ENCODE measurements around the gene C20orf144. TPM values are rescaled to one million over a fixed set of nuclear protein-coding genes. Genes with fewer than 3 reads are reported as not detected.
A peak's percentile ranks its signal among the peaks of the same experiment; 100 is the strongest.

The C20orf144 gene
- total RNA-seq, 4 donors from 2014 or later: not detected

DNA sequence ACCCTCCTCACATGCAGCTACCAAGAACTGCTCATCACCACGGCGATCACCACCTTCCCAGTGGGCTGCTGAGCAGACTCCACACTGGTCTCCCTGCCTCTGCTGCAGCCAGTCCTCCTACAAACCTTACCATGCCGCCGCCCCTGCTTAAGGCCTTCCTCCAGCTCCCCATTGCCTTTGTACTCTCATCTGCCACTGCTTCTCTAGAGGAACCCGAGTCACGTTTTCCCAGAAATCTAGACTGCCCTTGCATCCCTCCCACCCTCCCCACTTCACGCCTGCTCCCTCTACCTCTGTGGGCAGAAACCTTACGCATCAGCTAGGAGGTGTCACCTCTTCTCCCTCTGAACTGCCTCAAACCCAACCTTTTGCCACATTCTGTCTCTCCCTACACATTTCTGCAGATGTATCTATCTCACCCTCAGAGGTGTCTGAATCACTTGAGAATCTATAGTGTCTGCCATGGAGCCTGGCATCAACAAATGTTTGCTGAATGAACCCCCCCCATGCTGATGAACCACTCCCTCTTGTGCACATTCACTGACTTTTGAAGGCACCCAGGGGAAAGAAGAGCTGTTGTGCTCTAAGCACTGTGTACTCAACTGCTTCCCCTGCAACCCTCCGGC is 19.7 kb downstream of the C20orf144 start:
- intact Hi-C loops (cut with DNase I; ENCODE audit: low total_unique reads): no loop called here
- no peak for DNase-seq (ENCODE audit: low spot score in 2 of 2)
- no peak overlapping the region for H3K4me3 ChIP-seq (ENCODE audit: low read depth, poor library complexity, severe bottlenecking)
- TF ChIP-seq, protein P1, sequence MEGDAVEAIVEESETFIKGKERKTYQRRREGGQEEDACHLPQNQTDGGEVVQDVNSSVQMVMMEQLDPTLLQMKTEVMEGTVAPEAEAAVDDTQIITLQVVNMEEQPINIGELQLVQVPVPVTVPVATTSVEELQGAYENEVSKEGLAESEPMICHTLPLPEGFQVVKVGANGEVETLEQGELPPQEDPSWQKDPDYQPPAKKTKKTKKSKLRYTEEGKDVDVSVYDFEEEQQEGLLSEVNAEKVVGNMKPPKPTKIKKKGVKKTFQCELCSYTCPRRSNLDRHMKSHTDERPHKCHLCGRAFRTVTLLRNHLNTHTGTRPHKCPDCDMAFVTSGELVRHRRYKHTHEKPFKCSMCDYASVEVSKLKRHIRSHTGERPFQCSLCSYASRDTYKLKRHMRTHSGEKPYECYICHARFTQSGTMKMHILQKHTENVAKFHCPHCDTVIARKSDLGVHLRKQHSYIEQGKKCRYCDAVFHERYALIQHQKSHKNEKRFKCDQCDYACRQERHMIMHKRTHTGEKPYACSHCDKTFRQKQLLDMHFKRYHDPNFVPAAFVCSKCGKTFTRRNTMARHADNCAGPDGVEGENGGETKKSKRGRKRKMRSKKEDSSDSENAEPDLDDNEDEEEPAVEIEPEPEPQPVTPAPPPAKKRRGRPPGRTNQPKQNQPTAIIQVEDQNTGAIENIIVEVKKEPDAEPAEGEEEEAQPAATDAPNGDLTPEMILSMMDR (IDR thresholded peaks at IDR 0.05): no peak
- TF ChIP-seq POLR2A (IDR thresholded peaks at IDR 0.05): no peak
- WGBS, 2 donors: 82 to 83% methylated on average over 9 of the region's 9 CpGs

DNA sequence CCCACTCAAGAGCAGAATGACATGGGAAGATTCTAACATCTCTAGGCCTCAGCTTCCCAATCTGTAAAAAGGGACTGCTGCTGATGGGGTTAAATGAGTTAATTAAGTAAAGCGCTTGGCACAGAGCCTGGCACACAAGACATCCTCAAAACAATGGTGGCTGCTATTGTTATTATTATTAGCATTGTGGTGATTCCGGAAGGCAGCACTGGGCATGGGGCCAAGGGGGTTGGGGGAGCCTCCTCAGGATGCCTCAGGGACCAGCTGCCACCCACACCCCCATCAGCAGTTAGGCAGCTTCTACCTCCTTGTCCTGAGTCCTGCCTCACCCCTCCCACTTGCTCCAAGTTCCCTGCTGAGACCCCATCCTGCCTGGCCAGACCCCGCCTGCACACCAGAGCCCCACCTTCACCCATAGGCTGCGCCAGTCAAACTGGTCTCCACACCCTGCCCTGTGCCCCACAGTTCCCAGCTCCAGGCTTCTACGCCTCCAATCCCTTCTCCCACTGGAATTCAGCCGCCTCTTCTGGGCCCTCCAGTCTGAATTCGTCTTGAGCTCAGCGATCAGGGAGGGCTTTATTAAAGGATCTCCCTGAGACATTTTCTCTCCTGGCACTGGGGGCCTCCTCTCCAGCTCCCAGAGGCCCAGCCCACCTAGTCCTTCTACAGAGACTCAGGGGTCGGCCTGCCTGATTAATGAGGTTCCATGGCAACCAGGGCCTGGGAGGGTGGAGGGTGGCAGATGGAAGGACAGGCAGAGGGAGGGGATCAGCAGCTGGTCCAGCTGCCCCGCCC is 22.6 kb downstream of the C20orf144 start:
- 28 to 30% methylated on average over 9 to 10 of the region's 10 CpGs for WGBS, 2 donors
- DNase-seq (ENCODE audit: low spot score in 2 of 2): peak in 1 of 2 donors; percentile 86
- intact Hi-C loops (cut with DNase I; ENCODE audit: low total_unique reads): no loop called here
- H3K4me3 ChIP-seq (ENCODE audit: low read depth, poor library complexity, severe bottlenecking): no peak overlapping the region
- no peak for TF ChIP-seq POLR2A (IDR thresholded peaks at IDR 0.05)
- TF ChIP-seq, protein P1 (IDR thresholded peaks at IDR 0.05): no peak

DNA sequence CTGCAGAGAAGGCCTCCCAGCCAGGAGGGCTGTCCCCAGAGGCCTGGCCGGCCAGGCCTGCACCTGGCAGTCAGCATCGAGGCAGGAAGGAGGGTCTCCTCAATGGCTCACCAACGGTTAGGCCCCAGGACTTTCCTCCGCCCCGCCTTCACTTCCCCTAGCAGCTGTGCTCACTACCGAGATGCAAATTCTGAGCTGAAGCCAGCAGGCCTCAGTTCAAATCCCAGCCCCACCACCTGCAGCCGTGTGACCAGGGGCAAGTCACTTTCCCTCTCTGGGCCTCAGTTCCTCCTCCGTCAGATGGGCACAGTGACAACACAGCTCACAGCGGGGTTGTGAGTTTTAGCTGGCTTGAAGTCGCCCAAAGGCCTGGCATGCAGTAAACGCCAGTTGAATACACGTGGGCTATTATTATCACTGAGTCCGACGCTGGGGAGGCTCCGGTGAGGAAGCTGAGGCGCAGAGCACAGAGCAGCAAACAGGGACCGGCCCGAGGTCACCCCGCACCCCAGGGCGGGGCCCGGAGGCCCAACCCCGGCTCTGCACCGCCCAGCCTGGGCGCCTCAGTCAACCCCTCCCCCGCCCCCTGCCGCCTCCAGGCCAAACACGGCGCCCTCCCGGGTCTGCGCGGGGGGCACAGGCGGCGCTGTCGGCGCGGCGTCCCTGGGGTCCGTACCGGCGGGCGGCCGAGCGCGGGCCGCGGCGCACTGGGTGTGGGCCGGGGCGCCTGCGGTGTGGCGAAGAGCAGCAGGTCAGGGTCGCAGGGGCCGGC is 23.4 kb downstream of the C20orf144 start:
- intact Hi-C loops (cut with DNase I; ENCODE audit: low total_unique reads): no loop called here
- 1% methylated on average over 11 to 20 of the region's 53 CpGs for WGBS, 2 donors
- no peak overlapping the region for H3K4me3 ChIP-seq (ENCODE audit: low read depth, poor library complexity, severe bottlenecking)
- TF ChIP-seq POLR2A (IDR thresholded peaks at IDR 0.05): no peak
- TF ChIP-seq, protein P1 (IDR thresholded peaks at IDR 0.05): no peak
- peak in 1 of 2 donors; percentile 84 for DNase-seq (ENCODE audit: low spot score in 2 of 2)

DNA sequence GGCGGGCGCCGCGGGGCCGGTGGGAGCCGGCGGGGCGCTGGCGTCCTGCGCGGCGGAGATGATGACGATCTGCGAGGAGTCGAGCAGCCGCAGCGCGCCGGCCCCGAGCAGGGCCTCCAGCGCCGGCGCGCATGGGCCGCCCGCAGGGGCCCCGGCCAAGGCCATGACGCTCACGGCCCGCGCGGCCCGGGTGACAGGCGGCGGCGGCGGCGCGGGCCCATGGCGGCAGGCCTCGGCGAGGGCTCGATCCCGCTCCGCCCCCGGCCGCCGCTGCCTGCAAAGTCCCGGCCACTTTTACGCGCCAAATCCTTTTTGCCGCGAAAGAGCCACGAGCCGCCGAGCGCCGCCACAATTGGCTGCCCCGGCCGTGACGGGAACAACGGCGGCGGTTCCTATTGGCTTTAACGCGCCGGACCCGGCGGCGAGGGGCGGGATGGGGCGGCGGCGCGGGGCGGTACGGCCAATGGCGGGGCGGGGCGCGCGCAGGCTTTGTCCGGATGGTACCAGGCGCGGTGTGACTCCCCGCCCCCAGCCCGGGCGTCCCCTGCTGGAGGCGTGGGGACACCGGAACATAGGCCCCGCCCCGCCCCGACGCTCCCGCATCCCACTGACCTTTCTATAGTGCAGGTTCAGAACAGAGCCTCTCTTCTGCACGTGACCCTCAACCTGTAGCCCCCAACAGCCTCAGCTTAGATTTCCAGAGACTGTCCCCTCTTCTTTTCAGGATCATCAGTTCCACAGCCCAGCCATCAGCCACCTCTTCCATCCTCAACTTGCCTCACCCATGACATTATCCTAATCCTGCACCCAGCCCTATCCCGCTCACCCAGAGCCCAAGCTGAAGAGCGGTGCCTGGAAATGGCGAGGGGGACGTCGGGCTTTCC is 24.2 kb downstream of the C20orf144 start, which contains the start of gene E2F1:
TSS of gene E2F1 (minus strand) at position 286 of the 884 bp plus-strand sequence. CDS start at position 165, 121 bp downstream.
- intact Hi-C loops (cut with DNase I; ENCODE audit: low total_unique reads): no loop called here
- WGBS, 2 donors: 5 to 10% methylated on average over 24 to 25 of the region's 101 CpGs
- peak; percentile 93 to 99 for DNase-seq (ENCODE audit: low spot score in 2 of 2)
- no peak for TF ChIP-seq POLR2A (IDR thresholded peaks at IDR 0.05)
- TF ChIP-seq, protein P1 (IDR thresholded peaks at IDR 0.05): no peak
- H3K4me3 ChIP-seq (ENCODE audit: low read depth, poor library complexity, severe bottlenecking): no peak within 1 kb of the TSS

DNA sequence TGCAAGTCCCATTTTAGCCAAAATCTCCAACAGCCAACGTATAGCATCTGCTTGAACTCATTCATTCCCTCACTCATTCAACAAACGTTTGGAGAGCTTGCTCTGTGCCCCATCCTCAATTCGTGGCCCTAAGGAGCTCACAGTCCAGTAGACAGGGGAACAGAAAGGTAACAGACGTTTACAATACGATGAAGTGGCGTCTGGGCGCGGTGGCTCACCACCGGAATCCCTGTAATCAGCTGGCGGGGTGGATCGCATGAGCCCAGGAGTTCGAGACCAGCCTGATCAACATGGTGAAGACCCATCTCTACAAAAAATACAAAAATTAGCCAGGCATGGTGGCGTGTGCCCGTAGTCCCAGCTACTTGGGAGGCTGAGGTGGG is 24.8 kb downstream of the C20orf144 start:
- 80 to 82% methylated on average over 14 of the region's 14 CpGs for WGBS, 2 donors
- intact Hi-C loops (cut with DNase I; ENCODE audit: low total_unique reads): no loop called here
- no peak for TF ChIP-seq POLR2A (IDR thresholded peaks at IDR 0.05)
- TF ChIP-seq, protein P1 (IDR thresholded peaks at IDR 0.05): no peak
- DNase-seq (ENCODE audit: low spot score in 2 of 2): no peak
- H3K4me3 ChIP-seq (ENCODE audit: low read depth, poor library complexity, severe bottlenecking): no peak overlapping the region
